HEK293 (cell line): ENCODE results near the gene RHBDF1.

Source experiments
- CTCF ChIA-PET: fragments of 350-600 bp; formaldehyde crosslinking; extraction: SDS; loops from one replicate; lab custom pipeline; 2021; ENCODE audit warnings: antibody characterized with exemption; lab: Yijun Ruan, JAX
- POLR2A ChIA-PET: fragments of 300-600 bp; formaldehyde crosslinking; extraction: SDS; loops from one replicate; lab custom pipeline; 2020; ENCODE audit warnings: antibody characterized with exemption, inconsistent platforms; lab: Yijun Ruan, JAX
- H3K27ac ChIP-seq: fragments of 200-500 bp; sonication (Bioruptor generic); 2 replicates; pipeline ENCODE4 v1.5.1; 2014; ENCODE audit warnings: low read depth, low read length, control low read depth, inconsistent platforms; ENCODE audit errors: extremely low read depth
- H3K36me3 ChIP-seq, 2 experiments: fragments of 200-500 bp in 1 of 2; sonication (Bioruptor generic) in 1 of 2; 1 replicate in 1 of 2; 2 replicates in 1 of 2; pipeline ENCODE4 v1.5.1; 2014 to 2017; ENCODE audit warnings: inconsistent platforms in 2 of 2, low read length in 2 of 2; ENCODE audit not compliant: control insufficient read depth in 2 of 2, insufficient read depth in 1 of 2
- H3K4me1 ChIP-seq: fragments of 200-500 bp; sonication (Bioruptor generic); 2 replicates; pipeline ENCODE4 v1.5.1; 2014; ENCODE audit warnings: mild to moderate bottlenecking, low read length, inconsistent platforms; ENCODE audit not compliant: control insufficient read depth, insufficient read depth
- H3K4me3 ChIP-seq: 2 replicates; pipeline ENCODE4 v1.5.1; 2011; ENCODE audit warnings: low read depth, mild to moderate bottlenecking, control low read depth, low read length, moderate library complexity
- H3K9me3 ChIP-seq: fragments of 200-500 bp; sonication (Bioruptor generic); 2 replicates; pipeline ENCODE4 v1.5.1; 2014; ENCODE audit warnings: low read depth, low read length, inconsistent platforms; ENCODE audit not compliant: control insufficient read depth, insufficient read depth
- EGR2 ChIP-seq: fragments of 450-650 bp; formaldehyde crosslinking; IDR thresholded peaks from 2 replicates; pipeline ENCODE4 v1.5.1; 2016; ENCODE audit warnings: low read depth, missing biosample characterization, missing genetic modification characterization
- GFI1B ChIP-seq: fragments of 450-650 bp; formaldehyde crosslinking; IDR thresholded peaks from 2 replicates; pipeline ENCODE4 v1.5.1; 2016; ENCODE audit warnings: missing biosample characterization, missing genetic modification characterization
- GLI4 ChIP-seq: fragments of 450-650 bp; formaldehyde crosslinking; IDR thresholded peaks from 2 replicates; pipeline ENCODE4 v1.5.1; 2016; ENCODE audit warnings: missing biosample characterization, missing genetic modification characterization
- GLIS1 ChIP-seq: fragments of 450-650 bp; formaldehyde crosslinking; IDR thresholded peaks from 2 replicates; pipeline ENCODE4 v1.5.1; 2016; ENCODE audit warnings: missing biosample characterization, missing genetic modification characterization
- GLIS2 ChIP-seq: fragments of 450-650 bp; formaldehyde crosslinking; IDR thresholded peaks from 2 replicates; pipeline ENCODE4 v1.5.1; 2016; ENCODE audit warnings: missing biosample characterization, missing genetic modification characterization
- IKZF3 ChIP-seq: fragments of 450-650 bp; IDR thresholded peaks from 2 replicates; pipeline ENCODE4 v1.5.0; 2018; ENCODE audit warnings: missing biosample characterization, mild to moderate bottlenecking, missing genetic modification characterization, moderate library complexity
- KLF16 ChIP-seq: fragments of 450-650 bp; formaldehyde crosslinking; IDR thresholded peaks from 2 replicates; pipeline ENCODE4 v1.5.1; 2017; ENCODE audit warnings: missing biosample characterization, missing genetic modification characterization
- KLF9 ChIP-seq: fragments of 450-650 bp; formaldehyde crosslinking; IDR thresholded peaks from 2 replicates; pipeline ENCODE4 v1.5.1; 2016; ENCODE audit warnings: missing biosample characterization, missing genetic modification characterization, low read depth
- PRDM4 ChIP-seq: fragments of 450-650 bp; formaldehyde crosslinking; IDR thresholded peaks from 2 replicates; pipeline ENCODE4 v1.5.1; 2017; ENCODE audit warnings: missing biosample characterization, missing genetic modification characterization
- SCRT2 ChIP-seq: fragments of 450-650 bp; formaldehyde crosslinking; IDR thresholded peaks from 2 replicates; pipeline ENCODE4 v1.5.1; 2016; ENCODE audit warnings: missing biosample characterization, missing genetic modification characterization
- SP2 ChIP-seq: fragments of 450-650 bp; formaldehyde crosslinking; IDR thresholded peaks from 2 replicates; pipeline ENCODE4 v1.5.1; 2016; ENCODE audit warnings: missing biosample characterization, missing genetic modification characterization
- SP7 ChIP-seq: fragments of 450-650 bp; formaldehyde crosslinking; IDR thresholded peaks from 2 replicates; pipeline ENCODE4 v1.5.1; 2016; ENCODE audit warnings: missing biosample characterization, missing genetic modification characterization
- ZBTB6 ChIP-seq: fragments of 450-650 bp; formaldehyde crosslinking; IDR thresholded peaks from 2 replicates; pipeline ENCODE4 v1.5.1; 2017; ENCODE audit warnings: missing biosample characterization, missing genetic modification characterization
- ZBTB7A ChIP-seq: fragments of 450-650 bp; formaldehyde crosslinking; IDR thresholded peaks from 2 replicates; pipeline ENCODE4 v1.5.1; 2016; ENCODE audit warnings: low read depth, missing biosample characterization, missing genetic modification characterization
- ZEB2 ChIP-seq: fragments of 450-650 bp; formaldehyde crosslinking; IDR thresholded peaks from 2 replicates; pipeline ENCODE4 v1.5.1; 2016; ENCODE audit warnings: missing biosample characterization, missing genetic modification characterization
- ZNF2 ChIP-seq: fragments of 450-650 bp; formaldehyde crosslinking; IDR thresholded peaks from 2 replicates; pipeline ENCODE4 v1.5.1; 2016; ENCODE audit warnings: missing biosample characterization, missing genetic modification characterization
- ZNF221 ChIP-seq: fragments of 450-650 bp; formaldehyde crosslinking; IDR thresholded peaks from 2 replicates; pipeline ENCODE4 v1.5.1; 2017; ENCODE audit warnings: missing biosample characterization, missing genetic modification characterization, borderline replicate concordance
- ZNF239 ChIP-seq: fragments of 450-650 bp; formaldehyde crosslinking; IDR thresholded peaks from 2 replicates; pipeline ENCODE4 v1.5.1; 2016; ENCODE audit warnings: missing biosample characterization, missing genetic modification characterization
- ZNF341 ChIP-seq: fragments of 450-650 bp; formaldehyde crosslinking; IDR thresholded peaks from 2 replicates; pipeline ENCODE4; 2016; ENCODE audit warnings: low read depth, missing biosample characterization, missing genetic modification characterization
- ZNF48 ChIP-seq: fragments of 450-650 bp; formaldehyde crosslinking; IDR thresholded peaks from 2 replicates; pipeline ENCODE4 v1.5.1; 2016; ENCODE audit warnings: missing biosample characterization, missing genetic modification characterization
- ZNF610 ChIP-seq: fragments of 450-650 bp; formaldehyde crosslinking; IDR thresholded peaks from 2 replicates; pipeline ENCODE4 v1.5.1; 2016; ENCODE audit warnings: missing biosample characterization, missing genetic modification characterization, borderline replicate concordance
- ZNF654 ChIP-seq: fragments of 450-650 bp; formaldehyde crosslinking; IDR thresholded peaks from 2 replicates; pipeline ENCODE4 v1.5.1; 2016; ENCODE audit warnings: low read depth, missing biosample characterization, missing genetic modification characterization
- ZNF660 ChIP-seq: fragments of 450-650 bp; IDR thresholded peaks from 2 replicates; pipeline ENCODE4 v1.5.1; 2018; ENCODE audit warnings: missing biosample characterization, mild to moderate bottlenecking, missing genetic modification characterization
- ZNF837 ChIP-seq: fragments of 450-650 bp; formaldehyde crosslinking; IDR thresholded peaks from 2 replicates; pipeline ENCODE4 v1.5.1; 2016; ENCODE audit warnings: missing biosample characterization, missing genetic modification characterization
- ZSCAN30 ChIP-seq: fragments of 450-650 bp; IDR thresholded peaks from 2 replicates; pipeline ENCODE4 v1.5.1; 2018; ENCODE audit warnings: missing biosample characterization, mild to moderate bottlenecking, missing genetic modification characterization, moderate library complexity
- TF ChIP-seq, protein P1 (sequence below): fragments of 450-650 bp; formaldehyde crosslinking; IDR thresholded peaks from 2 replicates; pipeline ENCODE4 v1.5.1; 2016; ENCODE audit warnings: missing biosample characterization, missing genetic modification characterization
- TF ChIP-seq, protein P2 (sequence below): fragments of 450-650 bp; formaldehyde crosslinking; IDR thresholded peaks from 2 replicates; pipeline ENCODE4 v1.5.1; 2016; ENCODE audit warnings: missing biosample characterization, missing genetic modification characterization

RHBDF1 gene, protein sequence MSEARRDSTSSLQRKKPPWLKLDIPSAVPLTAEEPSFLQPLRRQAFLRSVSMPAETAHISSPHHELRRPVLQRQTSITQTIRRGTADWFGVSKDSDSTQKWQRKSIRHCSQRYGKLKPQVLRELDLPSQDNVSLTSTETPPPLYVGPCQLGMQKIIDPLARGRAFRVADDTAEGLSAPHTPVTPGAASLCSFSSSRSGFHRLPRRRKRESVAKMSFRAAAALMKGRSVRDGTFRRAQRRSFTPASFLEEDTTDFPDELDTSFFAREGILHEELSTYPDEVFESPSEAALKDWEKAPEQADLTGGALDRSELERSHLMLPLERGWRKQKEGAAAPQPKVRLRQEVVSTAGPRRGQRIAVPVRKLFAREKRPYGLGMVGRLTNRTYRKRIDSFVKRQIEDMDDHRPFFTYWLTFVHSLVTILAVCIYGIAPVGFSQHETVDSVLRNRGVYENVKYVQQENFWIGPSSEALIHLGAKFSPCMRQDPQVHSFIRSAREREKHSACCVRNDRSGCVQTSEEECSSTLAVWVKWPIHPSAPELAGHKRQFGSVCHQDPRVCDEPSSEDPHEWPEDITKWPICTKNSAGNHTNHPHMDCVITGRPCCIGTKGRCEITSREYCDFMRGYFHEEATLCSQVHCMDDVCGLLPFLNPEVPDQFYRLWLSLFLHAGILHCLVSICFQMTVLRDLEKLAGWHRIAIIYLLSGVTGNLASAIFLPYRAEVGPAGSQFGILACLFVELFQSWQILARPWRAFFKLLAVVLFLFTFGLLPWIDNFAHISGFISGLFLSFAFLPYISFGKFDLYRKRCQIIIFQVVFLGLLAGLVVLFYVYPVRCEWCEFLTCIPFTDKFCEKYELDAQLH

GRCh38 chr16:72561-73548 is at the start of gene RHBDF1:
Gene RHBDF1, minus strand, starts transcription at chr16:72631. Its CDS starts 7,616 bp downstream, at chr16:65015.
- peaks cover 18% of the 10 kb centered on the region for H3K4me1 ChIP-seq
- POLR2A ChIA-PET = interaction anchor here (1.1 to 3.0 kb wide), 5 partner anchors 13 to 163 kb away, joined by 3 to 17 read pairs (median 4); partner anchors contain the start of genes POLR3K and SNRNP25
- TF ChIP-seq ZNF341 (tag by site-specific recombination) (no peak), IKZF3 (tag by site-specific recombination) (peak; percentile 60), GLI4 (0 out of 2 replicates have a peak, but pooled peaks have one; percentile 44), EGR2 (tag by site-specific recombination) (peak; percentile 44; the same call in 1 of the 2 replicates), ZNF660 (tag by site-specific recombination) (peak; percentile 18; the same call in 1 of the 2 replicates), KLF9 (tag by site-specific recombination) (peak; percentile 69), SCRT2 (tag by site-specific recombination) (no peak), ZEB2 (tag by site-specific recombination) (peak; percentile 80), KLF16 (tag by site-specific recombination) (peak; percentile 57; the same call in 1 of the 2 replicates), PRDM4 (tag by site-specific recombination) (peak; percentile 50), SP2 (tag by site-specific recombination) (peak; percentile 44), GLIS2 (tag by site-specific recombination) (0 out of 2 replicates have a peak, but pooled peaks have one; percentile 10), ZSCAN30 (tag by site-specific recombination) (peak; percentile 89), ZNF221 (tag by site-specific recombination) (no peak), ZNF239 (tag by site-specific recombination) (0 out of 2 replicates have a peak, but pooled peaks have one; percentile 42), GFI1B (tag by site-specific recombination) (peak; percentile 34; the same call in 1 of the 2 replicates), GLIS1 (tag by site-specific recombination) (peak; percentile 54; the same call in 1 of the 2 replicates), ZNF654 (tag by site-specific recombination) (no peak), ZNF48 (tag by site-specific recombination) (no peak), ZNF2 (tag by site-specific recombination) (0 out of 2 replicates have a peak, but pooled peaks have one; percentile 39), SP7 (tag by site-specific recombination) (peak; percentile 82), ZBTB7A (tag by site-specific recombination) (no peak; the same call in 1 of the 2 replicates), ZNF610 (0 out of 2 replicates have a peak, but pooled peaks have one; percentile 31), ZBTB6 (tag by site-specific recombination) (peak; percentile 74; the same call in 1 of the 2 replicates), ZNF837 (tag by site-specific recombination) (no peak)
- TF ChIP-seq, protein P1, sequence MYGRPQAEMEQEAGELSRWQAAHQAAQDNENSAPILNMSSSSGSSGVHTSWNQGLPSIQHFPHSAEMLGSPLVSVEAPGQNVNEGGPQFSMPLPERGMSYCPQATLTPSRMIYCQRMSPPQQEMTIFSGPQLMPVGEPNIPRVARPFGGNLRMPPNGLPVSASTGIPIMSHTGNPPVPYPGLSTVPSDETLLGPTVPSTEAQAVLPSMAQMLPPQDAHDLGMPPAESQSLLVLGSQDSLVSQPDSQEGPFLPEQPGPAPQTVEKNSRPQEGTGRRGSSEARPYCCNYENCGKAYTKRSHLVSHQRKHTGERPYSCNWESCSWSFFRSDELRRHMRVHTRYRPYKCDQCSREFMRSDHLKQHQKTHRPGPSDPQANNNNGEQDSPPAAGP (tag by site-specific recombination) = peak; percentile 84
- TF ChIP-seq, protein P2, sequence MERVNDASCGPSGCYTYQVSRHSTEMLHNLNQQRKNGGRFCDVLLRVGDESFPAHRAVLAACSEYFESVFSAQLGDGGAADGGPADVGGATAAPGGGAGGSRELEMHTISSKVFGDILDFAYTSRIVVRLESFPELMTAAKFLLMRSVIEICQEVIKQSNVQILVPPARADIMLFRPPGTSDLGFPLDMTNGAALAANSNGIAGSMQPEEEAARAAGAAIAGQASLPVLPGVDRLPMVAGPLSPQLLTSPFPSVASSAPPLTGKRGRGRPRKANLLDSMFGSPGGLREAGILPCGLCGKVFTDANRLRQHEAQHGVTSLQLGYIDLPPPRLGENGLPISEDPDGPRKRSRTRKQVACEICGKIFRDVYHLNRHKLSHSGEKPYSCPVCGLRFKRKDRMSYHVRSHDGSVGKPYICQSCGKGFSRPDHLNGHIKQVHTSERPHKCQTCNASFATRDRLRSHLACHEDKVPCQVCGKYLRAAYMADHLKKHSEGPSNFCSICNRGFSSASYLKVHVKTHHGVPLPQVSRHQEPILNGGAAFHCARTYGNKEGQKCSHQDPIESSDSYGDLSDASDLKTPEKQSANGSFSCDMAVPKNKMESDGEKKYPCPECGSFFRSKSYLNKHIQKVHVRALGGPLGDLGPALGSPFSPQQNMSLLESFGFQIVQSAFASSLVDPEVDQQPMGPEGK (tag by site-specific recombination) = peak; percentile 63

More at GRCh38 chr16:72561-73548, at the start of gene RHBDF1:
- no peaks in the 10 kb centered on the region for H3K9me3 ChIP-seq
- H3K4me3 ChIP-seq = peak within 1 kb of the TSS; percentile 51
- peak within 1 kb of the TSS; percentile 47 for H3K27ac ChIP-seq
- CTCF ChIA-PET = interaction anchor here (0.6 to 4.0 kb wide), 6 partner anchors 24 to 302 kb away, joined by 3 to 18 read pairs (median 4); no protein-coding TSS in a partner anchor
- no peaks in the 10 kb centered on the region for H3K36me3 ChIP-seq
